ENCODE data around the gene DPEP2. TPM values are rescaled to one million over a fixed set of nuclear protein-coding genes. Genes with fewer than 3 reads are reported as not detected.

DPEP2 gene
- total and polyA plus RNA-seq, 2 of the 4 experiments (the other 2 are of a cell fraction), result not detected

- no peak overlapping the region for H3K23ac ChIP-seq (ENCODE audit: low read depth, low read length)
- CTCF ChIA-PET, result no interaction called here
- WGBS, 2 experiments (ENCODE audit: extremely low coverage in 2 of 2, insufficient read length in 1 of 2), result 100% methylated on average over 2 of the region's 2 CpGs; no CpG with 5 or more reads in 1 of the 2 experiments
- H4K8ac ChIP-seq (ENCODE audit: low read depth in 2 of 2, low read length in 2 of 2), result no peak overlapping the region
- no peak for TF ChIP-seq SMC3 (IDR thresholded peaks at IDR 0.05; ENCODE audit: low read depth, low read length)
- TF ChIP-seq MXI1 (IDR thresholded peaks at IDR 0.05; ENCODE audit: borderline replicate concordance, low read depth, low read length), result no peak
- TF ChIP-seq ELK1 (IDR thresholded peaks at IDR 0.05; ENCODE audit: borderline replicate concordance, low read depth, low read length), result no peak
- TF ChIP-seq NFE2L2 (IDR thresholded peaks at IDR 0.05; ENCODE audit: low read depth, low read length), result no peak
- no peak overlapping the region for H3K4me2 ChIP-seq (ENCODE audit: low read depth, low read length)
- H3K18ac ChIP-seq (ENCODE audit: low read depth, low read length), result no peak overlapping the region
- H3K9me1 ChIP-seq (ENCODE audit: insufficient read depth, low read length), result peaks cover 5% of the 10 kb centered on the region; the same call in 1 of the 2 replicates
- no peak overlapping the region for H2BK120ac ChIP-seq (ENCODE audit: low read depth, low read length)
- intact Hi-C loops (cut with micrococcal nuclease), result loop anchor here (10.0 kb wide), 1 partner anchor 358 kb away; no protein-coding TSS in a partner anchor
- no peak overlapping the region for H3K56ac ChIP-seq (ENCODE audit: extremely low read depth, insufficient read depth, low read length)
- ATAC-seq (ENCODE audit: low read depth) (no peak), DNase-seq (no peak)
- no peak overlapping the region for H2AK9ac ChIP-seq (replicated peaks; ENCODE audit: low read depth, low read length, poor library complexity)
- no peak overlapping the region for H4K5ac ChIP-seq (ENCODE audit: low read depth, low read length)
- no peak overlapping the region for H2AK5ac ChIP-seq (ENCODE audit: low read depth, low read length)
- H3K4me3 ChIP-seq (ENCODE audit: insufficient read depth, low read depth, low read length), result no peak overlapping the region
- H3K9ac ChIP-seq (ENCODE audit: low read depth, low read length), result no peak overlapping the region
- no peaks in the 10 kb centered on the region for H3K9me3 ChIP-seq (ENCODE audit: control insufficient read depth, insufficient read depth, low read length)
- no peak overlapping the region for H3K4ac ChIP-seq (ENCODE audit: low read depth, low read length)
- H3K27me3 ChIP-seq (ENCODE audit: control insufficient read depth, insufficient read depth, low read length), result no peaks in the 10 kb centered on the region
- peaks cover 9% of the 10 kb centered on the region for H3K36me3 ChIP-seq (ENCODE audit: control insufficient read depth, insufficient read depth, low read length)
- dilution Hi-C loops (cut with HindIII; ENCODE audit: low sequenced_read_pairs, unreplicated experiment), result no loop called here
- H3K79me1 ChIP-seq (ENCODE audit: low read depth in 1 of 2, low read length in 2 of 2), result peaks cover 8 to 18% of the 10 kb centered on the region in 2 experiments; a peak in 3 of 4 replicates
- no peak overlapping the region for H2AFZ ChIP-seq (replicated peaks; ENCODE audit: low read length, poor library complexity)
- no peak overlapping the region for H2BK20ac ChIP-seq (ENCODE audit: low read depth, low read length)
- no peak overlapping the region for H4K91ac ChIP-seq (ENCODE audit: insufficient read depth, low read depth, low read length)
- H2BK5ac ChIP-seq (ENCODE audit: low read depth, low read length, poor library complexity, severe bottlenecking), result no peak overlapping the region
- H2BK15ac ChIP-seq (ENCODE audit: low read depth, low read length), result no peak overlapping the region
- BruUV-seq (replicated peaks), result no TSS peak
- H3K27ac ChIP-seq (ENCODE audit: insufficient read depth, low read length), result no peak overlapping the region
- in situ Hi-C loops (cut with MboI; ENCODE audit: low sequenced_read_pairs), result no loop called here
- H3K4me1 ChIP-seq (ENCODE audit: control insufficient read depth, insufficient read depth, low read length), result no peaks in the 10 kb centered on the region
- H4K20me1 ChIP-seq (ENCODE audit: insufficient read depth, low read length), result no peaks in the 10 kb centered on the region
- H3K14ac ChIP-seq (replicated peaks; ENCODE audit: low read depth, low read length), result no peak overlapping the region
- POLR2A ChIA-PET (ENCODE audit: unreplicated experiment), result no interaction called here
Observed at GRCh38 chr16:68033101-68033500, 33.8 kb upstream of the DPEP2 start.

Data from IMR-90 (cell line).